IPS-18c (cell line): ENCODE results near the gene TMEM229A.
"Not testable (repeated sequence)": the region's sequence is repeated elsewhere in the genome, so short reads cannot be mapped to it uniquely, and the experiment has no call there.

Experiments used
- H3K4me3 ChIP-seq: 2 replicates; pipeline ENCODE4 v1.7.0; 2013; ENCODE audit warnings: low read depth, mild to moderate bottlenecking, low read length, moderate library complexity; ENCODE audit not compliant: insufficient read depth
- H3K9me3 ChIP-seq: one replicate; pipeline ENCODE4 v1.6.1; 2013; ENCODE audit warnings: mild to moderate bottlenecking, low read length, moderate library complexity; ENCODE audit not compliant: control insufficient read depth, insufficient read depth

The TMEM229A gene

DNA sequence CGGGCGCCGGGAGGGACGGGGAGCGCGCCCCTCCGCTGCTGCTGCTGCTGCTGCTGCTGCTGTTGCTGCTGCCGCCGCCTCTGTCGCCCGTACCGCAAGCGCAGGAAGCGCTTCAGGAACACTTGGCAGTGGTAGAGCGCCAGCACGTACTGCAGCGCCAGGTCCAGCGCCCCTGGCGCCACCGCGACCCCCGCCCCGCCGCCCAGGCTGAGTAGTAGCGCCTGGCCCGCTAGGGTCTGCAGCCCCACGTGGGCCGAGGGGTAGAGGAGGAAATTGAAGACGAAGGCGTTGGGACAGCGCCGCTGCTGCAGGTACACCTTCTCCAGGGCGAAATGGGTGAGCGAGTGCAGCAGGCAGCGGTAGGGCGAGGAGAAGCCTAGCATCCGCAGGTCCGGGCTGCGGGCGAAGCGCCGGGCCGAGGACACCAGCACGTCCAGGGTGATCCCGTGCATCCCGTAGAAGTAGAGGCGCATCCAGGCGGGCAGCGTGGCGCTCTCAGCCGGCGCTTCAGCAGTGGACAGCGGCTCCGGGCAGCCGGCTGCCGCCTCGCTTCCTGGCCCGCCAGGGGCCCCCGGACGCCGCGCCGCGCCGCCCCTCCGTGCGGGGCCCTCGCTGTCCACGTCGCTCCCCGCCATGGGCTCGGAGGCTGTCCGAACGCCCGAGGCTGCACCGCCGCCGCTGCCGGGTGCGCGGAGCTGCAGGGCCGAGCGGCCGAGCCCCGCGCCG lies at the start of gene TMEM229A:
TSS of gene TMEM229A (minus strand) at position 699 of the 726 bp plus-strand sequence. CDS start at position 635, 64 bp downstream.
- peak within 1 kb of the TSS; percentile 75 for H3K4me3 ChIP-seq
- H3K9me3 ChIP-seq, result no peaks in the 10 kb centered on the region

DNA sequence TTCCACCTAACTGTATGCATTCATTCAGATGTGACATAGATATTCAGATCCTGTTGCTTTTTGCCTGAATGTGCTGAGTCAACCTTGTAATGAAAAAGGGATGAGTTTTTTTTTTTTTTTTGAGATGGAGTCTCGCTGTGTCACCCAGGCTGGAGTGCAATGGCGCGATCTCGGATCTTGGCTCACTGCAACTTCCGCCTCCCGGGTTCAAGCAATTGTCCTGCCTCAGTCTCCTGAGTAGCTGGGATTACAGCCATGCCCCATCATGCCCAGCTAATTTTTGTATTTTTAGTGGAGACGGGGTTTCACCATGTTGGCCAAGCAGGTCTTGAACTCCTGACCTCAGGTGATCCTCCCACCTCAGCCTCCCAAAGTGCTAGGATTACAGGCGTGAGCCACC lies 49.4 kb upstream of the TMEM229A start:
- not testable (repeated sequence) for H3K4me3 ChIP-seq, H3K9me3 ChIP-seq

DNA sequence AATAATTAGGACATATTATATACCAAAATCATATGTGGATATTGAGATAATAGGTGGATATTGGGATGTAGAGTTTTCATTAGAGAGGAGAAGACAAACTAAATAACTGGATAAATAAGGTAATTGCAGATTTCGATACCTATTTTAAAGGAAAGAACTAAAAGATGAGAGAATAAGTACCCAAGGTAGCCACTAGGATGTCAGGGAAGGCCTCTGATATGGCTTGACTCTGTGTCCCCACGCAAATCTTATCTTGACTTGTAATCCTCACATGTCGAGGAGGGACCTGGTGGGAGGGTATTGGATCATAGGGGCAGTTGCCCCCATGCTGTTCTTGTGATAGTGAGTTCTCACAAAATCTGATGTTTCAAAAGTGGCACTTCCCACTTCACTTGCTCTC lies 44.7 kb upstream of the TMEM229A start:
- H3K4me3 ChIP-seq, result no peak overlapping the region
- H3K9me3 ChIP-seq, result no peaks in the 10 kb centered on the region

DNA sequence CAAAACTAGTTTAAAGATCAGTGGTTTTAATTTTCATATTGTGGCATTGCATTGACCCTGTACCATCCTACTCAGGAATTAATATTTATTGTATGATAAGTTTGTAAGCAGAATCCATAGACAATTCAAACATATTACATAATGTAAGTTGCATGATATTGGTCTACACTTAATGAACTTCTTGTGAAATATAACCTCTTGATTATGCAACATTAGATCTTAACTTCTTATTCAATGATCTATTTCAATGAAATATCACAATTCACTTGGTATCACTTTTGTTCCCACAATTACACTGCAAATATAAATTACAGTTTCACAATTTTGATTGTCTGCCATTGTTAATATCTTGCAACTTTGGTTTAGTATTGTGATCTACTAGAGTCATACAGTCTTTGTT lies 44.0 kb upstream of the TMEM229A start:
- H3K9me3 ChIP-seq, result no peaks in the 10 kb centered on the region
- no peak overlapping the region for H3K4me3 ChIP-seq

DNA sequence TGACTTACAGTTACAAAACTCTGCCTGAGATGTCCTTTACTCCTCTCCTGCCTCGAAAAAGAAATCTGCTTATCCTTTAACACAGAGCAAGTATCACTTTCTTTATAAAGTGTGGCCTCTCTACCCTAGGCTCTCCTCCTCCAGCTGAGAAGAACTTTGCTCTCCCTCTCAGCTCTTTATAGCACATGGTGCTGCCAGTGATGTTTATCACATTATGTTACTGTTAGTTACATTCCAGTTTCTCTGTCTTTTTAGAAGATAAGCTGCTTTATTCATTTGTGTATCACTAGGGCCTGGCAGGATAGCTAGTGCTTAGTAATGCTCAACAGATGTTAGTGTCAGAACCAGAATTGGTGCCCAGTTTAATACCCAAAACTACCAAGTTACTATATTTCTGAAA lies 41.1 kb upstream of the TMEM229A start:
- H3K9me3 ChIP-seq, result no peaks in the 10 kb centered on the region

DNA sequence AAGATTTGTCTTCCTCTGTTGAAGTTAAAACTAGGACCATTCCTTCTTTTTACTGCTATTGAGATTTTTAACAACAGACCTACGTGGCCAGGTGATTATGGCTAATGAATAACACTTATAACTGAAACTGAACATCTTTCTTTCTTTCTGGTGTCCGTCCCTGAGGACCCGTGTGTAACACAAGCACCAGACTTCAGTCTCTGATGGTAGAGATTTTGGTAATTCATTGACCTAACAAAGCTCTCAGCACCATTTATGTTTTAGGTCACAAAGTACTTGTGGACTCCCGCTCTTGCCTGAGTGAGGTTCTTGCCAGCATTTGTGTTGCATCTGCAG lies 40.4 kb upstream of the TMEM229A start:
- H3K4me3 ChIP-seq, result no peak overlapping the region
- no peaks in the 10 kb centered on the region for H3K9me3 ChIP-seq

More for the DNA sequence above, 41.1 kb upstream of the TMEM229A start:
- no peak overlapping the region for H3K4me3 ChIP-seq

DNA sequence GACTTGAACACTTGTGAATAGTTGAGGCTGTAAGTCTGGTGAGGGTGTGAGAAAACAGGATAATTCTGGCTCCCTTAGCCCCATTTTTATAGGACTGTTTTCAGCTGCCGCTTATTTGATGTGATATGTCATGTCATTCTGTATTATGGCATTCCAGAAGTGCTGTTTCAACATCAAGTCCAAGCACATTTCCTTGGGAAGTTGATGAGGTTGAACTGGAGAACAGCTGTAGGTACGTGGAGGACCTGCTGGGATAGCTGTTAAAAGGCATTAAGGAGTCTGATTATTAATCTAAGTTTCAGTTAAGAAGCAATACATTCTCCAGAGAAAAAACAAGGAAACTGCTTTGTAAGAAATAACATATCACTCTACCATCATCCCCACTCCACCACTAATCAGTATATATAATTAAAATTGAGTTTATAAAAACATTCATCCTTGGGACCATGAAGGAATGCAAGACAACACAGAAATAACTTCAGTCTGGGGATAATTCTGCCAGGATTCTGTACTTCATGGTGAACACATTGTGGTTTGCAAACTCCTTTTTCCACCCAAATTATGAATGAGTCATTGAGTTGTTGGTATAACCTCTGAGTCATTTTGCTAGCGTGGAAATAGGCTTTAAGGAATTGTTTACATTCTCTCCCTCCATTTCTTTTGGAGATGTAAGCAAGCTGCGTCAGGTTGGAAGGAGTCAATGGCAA lies 39.9 kb upstream of the TMEM229A start:
- H3K9me3 ChIP-seq, result no peaks in the 10 kb centered on the region
- no peak overlapping the region for H3K4me3 ChIP-seq

DNA sequence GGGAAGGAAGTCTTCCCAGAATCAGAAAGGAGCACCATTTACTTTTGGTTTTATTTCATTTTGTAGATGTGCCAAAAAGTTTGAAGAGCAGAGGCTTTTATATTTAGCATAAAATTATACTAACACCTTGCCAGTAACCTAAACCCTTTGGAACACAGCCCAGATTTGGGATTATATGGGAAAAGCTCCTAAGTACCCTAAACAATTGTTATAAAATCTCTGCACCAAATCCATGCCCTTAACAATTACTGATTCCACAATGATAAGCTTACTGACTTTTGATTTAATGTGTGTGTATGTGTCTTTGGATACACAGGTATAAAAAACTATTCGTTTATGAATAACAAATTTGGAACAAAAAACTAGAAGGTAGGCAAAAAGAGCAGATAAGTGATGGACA lies 39.0 kb upstream of the TMEM229A start:
- H3K4me3 ChIP-seq, result no peak overlapping the region
- H3K9me3 ChIP-seq, result no peaks in the 10 kb centered on the region

DNA sequence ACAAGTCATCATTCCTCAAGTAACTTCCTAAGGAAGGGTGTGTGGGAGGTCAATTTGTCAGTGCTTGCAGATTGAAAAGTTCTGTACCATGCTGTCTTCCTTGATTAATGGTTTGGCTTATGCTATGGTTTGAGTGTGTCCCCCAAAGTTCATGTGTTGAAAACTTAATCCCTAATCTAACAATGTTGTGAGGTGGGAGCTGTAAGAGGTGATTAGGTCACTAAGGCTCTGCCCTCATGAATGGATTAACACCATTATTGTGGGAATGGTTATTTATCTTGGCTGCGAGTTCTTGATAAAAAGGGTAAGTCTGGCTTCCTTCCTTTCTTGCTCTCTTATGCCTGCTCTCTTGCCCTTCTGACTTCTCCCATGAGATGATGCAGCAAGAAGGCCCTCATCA lies 29.3 kb upstream of the TMEM229A start:
- Histone ChIP-seq H3K4me3 (no peak overlapping the region), H3K9me3 (no peaks in the 10 kb centered on the region)

DNA sequence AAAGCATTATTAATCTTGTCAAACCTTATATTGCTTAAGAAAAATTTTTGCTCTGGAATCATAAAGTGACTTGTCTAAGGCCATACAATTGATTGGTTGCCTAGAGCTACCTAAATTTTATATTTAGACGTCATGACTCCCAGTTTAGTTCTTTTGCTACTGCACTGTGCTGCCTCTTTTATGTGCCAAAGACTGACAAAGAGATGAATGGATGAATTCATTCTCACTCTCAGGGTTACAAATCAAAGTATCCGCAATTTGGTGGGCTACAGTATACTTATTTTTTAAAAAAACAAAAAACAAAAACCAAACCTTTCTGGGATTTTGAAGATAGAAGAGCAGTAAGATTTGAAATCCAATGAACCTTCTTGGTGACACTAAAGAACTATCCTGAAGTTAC lies 27.7 kb upstream of the TMEM229A start:
- Histone ChIP-seq H3K9me3 (no peaks in the 10 kb centered on the region), H3K4me3 (no peak overlapping the region)

DNA sequence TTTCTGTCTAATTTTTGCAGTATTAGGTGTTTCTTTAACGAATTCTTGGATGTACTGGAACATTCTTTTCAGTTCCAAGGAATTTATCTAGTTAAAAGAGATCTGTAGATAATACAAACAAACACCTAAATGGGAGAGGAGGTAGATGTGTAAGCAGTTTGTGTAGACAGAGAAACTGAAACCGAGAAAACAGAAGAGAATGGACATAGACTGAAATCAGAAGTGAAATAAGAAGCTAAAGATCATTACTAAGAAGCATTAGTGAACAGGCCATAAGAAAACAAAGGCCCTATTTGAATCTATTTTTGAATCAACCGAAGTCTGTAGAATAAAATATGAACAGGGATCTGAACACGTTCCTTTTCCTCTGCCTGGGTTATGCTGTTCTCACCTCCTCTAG lies 26.5 kb upstream of the TMEM229A start:
- no peak overlapping the region for H3K4me3 ChIP-seq
- no peaks in the 10 kb centered on the region for H3K9me3 ChIP-seq

DNA sequence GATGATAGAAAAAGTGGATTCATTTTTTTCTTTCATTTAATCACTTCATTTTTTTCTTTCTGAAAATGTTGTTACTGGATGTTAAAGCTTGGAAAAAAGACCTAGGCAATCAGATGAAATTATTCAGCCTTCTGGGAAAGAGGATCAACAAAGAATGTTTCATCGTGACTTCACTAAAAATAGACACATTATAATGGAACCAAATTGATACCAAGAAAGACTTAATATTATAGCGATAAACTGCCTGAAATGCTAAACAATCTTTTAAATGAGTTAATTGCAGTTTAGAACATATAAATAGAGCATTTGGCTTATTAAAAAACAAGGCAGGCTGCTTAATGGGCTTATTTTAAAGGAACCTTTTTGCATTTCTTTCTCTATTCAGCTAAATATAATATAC lies 25.6 kb upstream of the TMEM229A start:
- Histone ChIP-seq H3K9me3 (no peaks in the 10 kb centered on the region), H3K4me3 (no peak overlapping the region)

DNA sequence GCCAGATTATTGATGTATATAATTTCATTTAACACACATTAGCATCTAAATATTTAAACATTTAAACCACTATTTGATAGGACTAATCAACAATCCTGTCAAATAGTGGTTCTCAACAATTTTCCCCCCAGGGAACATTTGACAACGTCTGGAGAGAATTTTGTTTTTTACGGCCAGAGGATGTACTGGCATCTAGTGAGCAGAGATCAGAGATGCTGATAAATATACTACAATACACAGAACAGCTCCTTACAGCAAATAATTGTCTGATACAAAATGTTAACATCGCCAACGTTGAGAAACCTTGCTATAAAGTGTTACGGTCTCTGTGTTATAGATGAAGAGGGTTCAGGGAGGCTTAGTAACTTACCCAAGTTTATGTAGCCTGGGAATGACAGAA lies 25.0 kb upstream of the TMEM229A start:
- no peak overlapping the region for H3K4me3 ChIP-seq

DNA sequence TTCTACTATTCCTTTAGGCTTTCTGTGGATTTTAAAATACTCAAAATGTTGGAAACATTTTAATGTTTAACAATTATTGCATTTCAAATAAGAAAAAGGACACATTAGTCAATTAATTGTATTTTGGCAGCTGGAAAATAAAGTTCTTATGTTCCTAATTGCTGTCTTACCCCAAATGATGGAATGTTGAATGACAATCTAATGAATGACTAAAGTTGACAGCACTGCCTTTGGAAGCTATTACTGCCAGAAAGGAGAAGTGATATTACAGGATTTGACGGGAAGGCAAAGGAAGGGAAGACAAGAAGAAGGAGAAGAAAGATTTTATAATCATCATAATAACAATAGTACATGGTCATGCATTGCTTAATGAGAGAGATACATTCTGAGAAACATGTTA lies 23.4 kb upstream of the TMEM229A start:
- Histone ChIP-seq H3K9me3 (no peaks in the 10 kb centered on the region), H3K4me3 (no peak overlapping the region)

More for the DNA sequence above, 25.0 kb upstream of the TMEM229A start:
- H3K9me3 ChIP-seq, result no peaks in the 10 kb centered on the region

DNA sequence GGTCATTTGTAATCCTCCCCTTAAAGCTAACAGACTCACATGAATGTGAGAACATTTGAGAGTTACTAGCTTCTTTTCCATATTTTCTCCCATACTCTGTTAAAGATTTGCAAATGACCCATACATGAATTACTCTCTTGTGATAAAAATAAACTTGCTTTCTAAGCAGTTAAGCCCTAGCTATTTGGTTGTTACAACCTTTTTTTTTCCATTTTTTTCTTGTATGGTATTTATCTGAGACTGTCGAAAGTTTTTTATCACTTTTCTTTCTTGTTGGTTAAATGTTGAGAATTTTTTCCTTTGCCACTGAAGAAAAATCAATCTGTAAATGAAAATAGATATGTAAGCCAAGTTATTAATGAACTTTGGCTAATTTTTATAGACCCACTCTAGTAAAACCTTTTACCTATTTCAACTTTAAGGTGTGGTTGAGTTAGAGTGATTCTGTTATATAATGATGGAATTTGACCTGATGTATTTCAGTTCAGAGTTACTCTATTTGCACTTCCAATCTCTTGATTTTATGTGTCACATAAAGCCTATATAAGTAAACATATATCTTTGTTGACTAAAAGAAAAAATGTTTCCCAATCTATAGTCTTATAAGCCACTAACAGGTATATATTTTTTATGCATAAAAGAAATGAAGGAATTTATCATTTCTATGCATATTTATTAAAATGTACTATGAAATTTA lies 19.0 kb upstream of the TMEM229A start:
- H3K9me3 ChIP-seq, result no peaks in the 10 kb centered on the region
- H3K4me3 ChIP-seq, result no peak overlapping the region

DNA sequence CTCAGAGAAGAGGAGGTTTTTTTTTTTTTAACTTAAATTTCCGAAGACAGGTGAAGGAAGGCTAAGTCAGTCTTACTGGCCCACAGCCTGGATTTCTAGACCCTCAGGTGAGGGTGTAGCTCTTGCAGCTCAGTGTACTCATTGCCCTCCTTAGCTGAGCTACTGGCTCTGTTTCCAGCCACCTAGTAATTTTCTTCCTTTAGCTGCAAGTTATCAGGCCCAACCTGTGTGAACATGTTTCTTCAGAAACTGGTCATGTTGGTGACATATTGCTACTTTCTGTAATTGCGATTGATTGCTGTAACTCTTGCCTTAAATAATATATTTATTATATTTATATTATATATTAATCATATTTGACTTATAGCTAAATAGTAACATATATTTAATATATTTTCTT lies 10.0 kb upstream of the TMEM229A start:
- no peaks in the 10 kb centered on the region for H3K9me3 ChIP-seq
- no peak overlapping the region for H3K4me3 ChIP-seq

DNA sequence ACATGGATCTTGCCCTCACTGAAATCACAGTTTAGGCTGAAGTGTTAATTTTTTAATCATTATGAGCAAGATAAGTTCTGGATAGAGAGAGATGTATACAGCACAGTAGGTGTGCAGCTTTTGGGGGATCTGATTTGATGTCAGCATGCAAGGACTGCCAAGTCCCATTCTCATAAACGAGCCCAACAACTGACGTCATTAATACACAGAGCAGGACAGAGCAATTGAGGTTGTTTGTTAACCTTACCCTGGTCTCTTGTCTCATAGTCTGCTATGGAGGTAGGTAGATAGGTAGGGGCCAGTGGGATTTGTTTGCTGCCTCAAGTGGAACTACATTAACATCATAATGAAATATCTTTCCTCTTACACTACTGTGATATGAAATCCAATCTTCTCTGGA lies 8.6 kb upstream of the TMEM229A start:
- no peak overlapping the region for H3K4me3 ChIP-seq
- no peaks in the 10 kb centered on the region for H3K9me3 ChIP-seq

DNA sequence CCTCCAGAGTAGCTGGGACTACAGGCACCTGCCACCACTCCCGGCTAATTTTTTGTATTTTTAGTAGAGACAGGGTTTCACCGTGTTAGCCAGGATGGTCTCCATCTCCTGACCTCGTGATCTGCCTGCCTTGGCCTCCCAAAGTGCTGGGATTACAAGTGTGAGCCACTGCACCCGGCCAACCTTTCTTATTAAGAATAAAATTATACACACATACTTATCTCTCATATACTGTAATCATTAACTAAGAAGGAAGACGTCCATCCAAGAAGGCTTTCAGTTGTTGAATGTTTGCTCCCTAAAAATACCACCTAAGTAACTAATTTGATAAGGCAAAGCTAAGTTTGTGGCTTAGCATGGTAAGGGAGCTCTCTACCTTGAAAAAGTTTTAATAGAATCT lies 5.0 kb upstream of the TMEM229A start:
- not testable (repeated sequence) for H3K4me3 ChIP-seq, H3K9me3 ChIP-seq
